GM19099 (cell line): ENCODE data around the gene ENKD1.

Source experiments
- POLR2A ChIP-seq: IDR thresholded peaks from 3 replicates; pipeline ENCODE4 v1.6.1; 2011; ENCODE audit warnings: low read depth; ENCODE audit not compliant: insufficient read length; ENCODE audit errors: extremely low read depth

The ENKD1 gene

DNA sequence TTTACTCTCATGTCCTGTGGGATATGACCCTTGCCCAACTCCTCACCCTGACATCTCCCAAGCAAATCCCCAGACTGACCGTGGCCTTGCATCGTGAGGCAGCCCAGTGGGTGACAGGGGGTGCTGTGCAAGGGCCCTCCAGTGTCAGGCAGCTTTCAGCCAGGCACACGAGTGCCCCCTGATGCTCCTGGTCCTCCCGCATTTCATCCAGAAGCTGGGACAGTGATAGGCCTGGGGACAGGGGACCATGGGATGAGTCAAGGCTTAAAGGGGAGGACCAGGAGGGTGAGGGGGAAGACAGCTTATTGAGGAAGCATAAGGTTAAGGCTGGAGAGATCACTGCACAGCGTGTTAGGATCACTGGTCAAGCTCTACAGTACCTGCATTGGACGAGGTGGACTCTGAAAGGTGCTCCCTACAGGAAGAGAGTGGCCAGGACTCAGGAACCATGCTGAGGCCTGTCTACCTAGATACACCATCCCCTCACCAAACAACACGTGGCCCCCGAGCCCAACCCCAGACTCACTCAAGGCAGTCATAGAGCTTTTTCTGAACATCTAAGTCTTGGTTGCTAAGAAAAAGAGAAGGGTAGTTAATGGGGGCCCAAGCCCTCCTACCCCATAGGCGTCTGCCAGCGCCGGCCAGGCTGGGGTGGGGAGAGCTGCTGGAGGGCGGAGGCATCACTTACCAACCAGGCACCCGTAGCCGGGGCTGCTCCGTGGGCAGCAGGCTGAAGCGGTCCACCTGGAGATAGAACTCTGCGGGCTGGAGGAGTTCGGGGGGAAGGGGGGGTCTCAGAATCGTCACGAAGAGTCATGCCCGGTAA lies 7.5 kb downstream of the ENKD1 start:
- no peak for TF ChIP-seq POLR2A

DNA sequence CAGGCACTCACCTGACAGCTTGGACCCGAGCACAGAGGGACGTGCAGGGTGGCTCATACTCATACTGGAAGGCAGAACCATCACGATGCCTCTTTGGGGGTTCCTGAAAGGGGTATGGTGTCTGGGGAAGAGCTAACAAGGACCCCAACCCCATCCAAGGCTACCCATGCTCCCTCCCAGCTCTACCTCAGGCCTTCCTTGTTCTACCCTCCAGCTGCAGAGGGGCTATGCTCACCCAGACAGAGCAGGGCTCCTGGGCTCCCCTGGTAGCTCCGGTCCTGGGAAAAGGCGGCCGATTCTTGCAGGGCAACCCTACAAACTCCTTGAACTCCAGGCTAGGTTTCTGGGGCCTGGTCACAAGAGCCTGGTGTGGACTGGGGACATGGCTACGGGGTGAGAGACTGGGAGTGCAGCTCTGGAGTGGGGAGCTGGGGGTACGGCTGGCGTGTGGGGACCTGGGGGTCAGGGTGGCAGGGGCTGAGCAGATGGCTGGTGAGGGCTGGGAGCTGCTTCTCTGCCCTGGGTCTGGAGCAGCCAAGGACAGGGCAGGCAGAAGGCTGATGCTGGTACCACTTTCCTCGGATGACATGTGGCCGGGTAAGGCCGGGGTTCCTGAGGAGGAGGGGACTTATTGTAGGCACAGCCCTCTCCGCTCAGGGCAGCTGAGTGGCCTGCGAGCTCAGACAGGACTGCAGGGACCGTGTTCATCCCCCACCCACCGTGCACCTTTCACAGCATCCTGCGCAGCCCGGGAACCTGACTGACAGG lies 8.6 kb downstream of the ENKD1 start:
- TF ChIP-seq POLR2A = no peak

DNA sequence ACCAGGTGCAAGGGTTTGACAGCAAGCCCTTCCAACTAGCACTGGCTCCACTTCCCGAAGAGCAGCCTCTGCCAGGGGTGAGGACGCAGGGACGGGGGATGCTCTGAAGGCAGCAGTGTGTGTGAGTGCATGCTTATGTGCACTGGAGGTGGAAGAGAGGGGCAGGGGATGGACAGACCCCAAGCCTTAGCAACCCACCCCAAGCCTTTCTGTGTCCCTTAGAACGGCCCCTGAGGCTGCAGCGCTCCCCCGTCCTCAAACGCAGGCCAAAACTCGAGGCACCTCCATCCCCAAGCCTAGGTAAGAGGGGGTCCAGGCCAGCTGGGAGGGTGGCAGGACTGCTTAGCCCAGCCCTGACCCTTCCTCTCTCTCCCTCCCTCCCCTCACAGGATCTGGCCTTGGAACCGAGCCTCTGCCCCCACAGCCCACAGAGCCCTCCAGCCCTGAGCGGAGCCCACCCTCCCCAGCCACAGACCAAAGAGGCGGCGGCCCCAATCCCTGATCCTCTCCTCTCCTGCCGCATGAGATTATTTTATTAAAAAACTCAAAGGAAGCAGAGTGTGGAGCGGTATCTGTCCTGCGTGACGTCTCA lies 9.4 kb downstream of the ENKD1 start:
- TF ChIP-seq POLR2A = no peak

DNA sequence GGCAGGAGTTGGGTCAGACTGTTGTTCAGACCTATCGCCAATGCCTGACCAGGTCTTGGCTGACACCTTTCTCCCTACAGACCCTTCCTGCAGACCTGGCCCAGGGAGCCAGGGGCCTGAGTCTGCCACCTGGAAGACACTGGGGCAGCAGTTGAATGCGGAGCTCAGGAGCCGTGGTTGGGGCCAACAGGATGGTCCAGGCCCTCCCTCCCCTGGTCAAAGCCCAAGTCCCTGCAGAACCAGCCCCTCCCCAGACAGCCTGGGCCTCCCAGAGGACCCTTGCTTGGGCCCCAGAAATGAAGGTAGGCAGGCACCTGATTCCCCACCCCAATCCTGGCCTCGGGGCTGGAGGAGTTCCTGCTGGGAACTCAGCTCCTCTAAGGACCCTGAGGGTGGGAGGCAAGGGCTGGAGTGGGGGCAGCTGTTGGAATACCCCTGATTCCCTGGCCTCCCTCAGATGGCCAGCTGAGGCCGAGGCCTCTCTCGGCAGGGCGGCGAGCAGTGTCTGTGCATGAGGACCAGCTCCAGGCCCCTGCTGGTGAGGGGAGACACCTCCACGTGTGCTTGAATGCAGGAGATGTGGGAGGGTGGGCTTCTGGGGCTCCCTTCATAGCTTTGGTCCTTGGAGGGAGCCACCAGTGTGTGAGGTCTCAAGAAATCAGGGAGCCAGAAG lies 10.1 kb downstream of the ENKD1 start:
- no peak for TF ChIP-seq POLR2A

DNA sequence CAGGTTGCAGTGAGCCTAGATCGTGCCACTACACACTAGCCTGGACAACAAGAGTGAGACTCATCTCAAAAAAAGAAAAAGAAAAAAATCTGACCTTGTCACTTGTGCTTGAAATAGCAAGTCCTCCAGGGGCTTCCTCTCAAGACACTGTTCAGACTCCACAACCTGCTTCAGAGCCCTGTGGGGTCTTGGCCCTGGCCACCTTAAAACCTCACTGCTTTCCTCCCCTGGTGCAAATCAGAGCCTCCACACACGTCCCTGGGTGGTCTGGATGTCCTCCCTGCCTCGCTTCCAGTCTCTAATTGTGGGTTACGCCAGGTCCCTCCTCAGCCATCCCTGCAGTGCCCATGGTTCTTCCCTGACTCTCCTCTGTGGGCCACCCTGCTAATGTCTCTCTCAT lies 11.2 kb downstream of the ENKD1 start:
- no peak for TF ChIP-seq POLR2A

DNA sequence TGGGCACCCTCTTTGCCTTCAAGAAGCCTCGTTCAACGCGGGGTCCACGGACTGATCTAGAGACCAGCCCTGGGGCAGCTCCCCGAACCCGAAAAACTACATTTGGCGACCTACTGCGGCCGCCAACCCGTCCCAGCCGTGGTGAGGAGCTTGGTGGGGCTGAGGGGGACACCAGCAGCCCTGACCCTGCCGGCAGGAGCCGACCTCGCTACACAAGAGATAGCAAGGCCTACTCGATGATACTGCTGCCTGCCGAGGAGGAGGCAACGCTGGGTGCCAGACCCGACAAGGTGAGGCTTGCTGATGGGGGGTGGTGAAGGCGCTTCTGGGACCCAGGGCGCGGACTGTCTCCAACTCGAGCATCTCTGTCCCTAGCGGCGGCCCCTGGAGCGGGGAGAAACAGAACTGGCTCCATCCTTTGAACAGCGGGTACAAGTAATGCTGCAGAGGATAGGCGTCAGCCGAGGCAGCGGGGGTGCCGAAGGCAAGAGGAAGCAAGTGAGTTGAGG lies 12.1 kb downstream of the ENKD1 start:
- TF ChIP-seq POLR2A = no peak

DNA sequence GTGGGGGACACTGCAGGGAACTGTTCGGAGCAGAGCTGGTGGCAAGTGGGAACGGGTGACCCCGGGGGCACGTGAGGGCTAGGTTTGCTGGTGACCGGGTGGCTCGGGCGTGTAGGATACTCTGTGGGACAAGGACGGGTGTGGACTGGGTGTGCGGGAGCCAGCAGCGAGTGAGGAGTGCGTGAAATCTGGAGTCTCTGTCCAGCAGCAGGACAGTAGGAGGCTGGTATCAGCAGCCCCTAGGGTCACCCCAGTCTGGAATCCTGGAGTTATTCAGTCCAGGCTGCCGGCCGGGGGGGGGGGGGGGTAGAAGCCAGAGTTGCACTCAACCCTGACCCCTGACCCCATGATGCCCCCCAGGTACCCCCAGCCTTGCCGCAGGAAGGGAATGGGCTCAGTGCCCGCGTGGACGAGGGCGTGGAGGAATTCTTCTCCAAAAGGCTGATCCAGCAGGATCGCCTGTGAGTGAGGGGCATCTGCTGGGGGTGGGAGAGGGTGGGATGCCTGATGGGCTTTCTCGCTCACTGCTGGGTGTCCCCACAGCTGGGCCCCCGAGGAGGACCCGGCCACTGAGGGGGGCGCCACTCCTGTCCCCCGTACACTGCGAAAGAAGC lies 12.7 kb downstream of the ENKD1 start:
- TF ChIP-seq POLR2A = no peak

DNA sequence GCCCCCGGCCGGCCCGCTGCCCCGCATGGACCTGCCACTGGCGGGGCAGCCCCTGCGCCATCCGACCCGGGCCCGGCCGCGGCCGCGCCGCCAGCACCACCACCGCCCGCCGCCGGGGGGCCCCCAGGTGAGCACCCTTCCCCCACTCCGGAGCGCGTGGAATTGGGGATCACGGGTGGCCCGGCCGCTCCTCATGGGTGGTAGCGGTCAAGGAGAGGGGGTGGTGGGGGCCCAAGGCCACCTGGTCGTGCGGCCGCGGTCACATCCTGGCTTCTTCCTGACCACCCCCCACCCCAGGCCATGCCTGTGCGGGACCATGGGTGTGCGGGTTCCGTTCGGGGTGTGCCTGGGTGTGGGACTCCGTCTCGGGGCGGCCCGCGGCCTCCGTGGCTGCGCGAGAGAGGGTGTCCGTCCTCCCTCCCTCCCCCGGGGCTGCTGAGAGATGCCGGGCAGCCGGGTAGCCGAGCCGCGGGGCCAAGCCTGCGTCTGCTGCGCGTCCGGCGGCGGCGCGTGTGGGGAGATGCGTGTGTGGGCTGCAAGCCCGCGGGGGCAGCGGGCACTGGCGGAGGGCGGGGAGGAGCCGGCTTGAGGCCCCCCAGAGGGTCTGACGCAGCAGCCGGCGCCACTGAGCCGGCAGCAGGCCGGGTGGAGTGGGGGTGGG lies 13.3 kb downstream of the ENKD1 start:
- no peak for TF ChIP-seq POLR2A

DNA sequence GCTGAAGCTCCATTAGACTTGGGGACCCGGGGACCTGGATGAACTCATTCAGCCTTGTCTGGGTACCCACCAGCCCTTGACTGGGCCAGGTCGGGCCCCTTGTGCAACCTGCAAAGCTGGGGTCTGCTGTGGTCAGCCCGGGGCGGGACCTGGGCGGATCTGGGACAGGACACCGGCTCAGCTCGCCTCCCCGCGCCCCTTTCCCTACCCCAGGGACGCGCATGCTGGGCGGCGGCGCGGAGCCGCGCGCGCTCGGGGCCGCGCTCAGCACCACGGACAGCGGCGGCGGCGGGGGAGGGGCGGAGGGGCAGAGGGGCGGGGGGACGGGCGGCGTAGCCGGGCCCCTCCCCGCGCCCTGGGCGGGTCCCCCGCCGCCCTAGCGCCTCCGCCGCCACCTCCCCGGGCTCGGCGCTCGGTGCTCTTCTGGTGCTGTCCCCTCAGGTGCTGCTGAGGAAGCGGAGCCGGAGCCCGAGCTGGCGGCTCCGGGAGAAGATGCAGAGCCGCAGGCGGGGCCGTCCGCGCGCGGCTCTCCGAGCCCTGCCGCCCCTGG lies 13.9 kb downstream of the ENKD1 start:
- no peak for TF ChIP-seq POLR2A

DNA sequence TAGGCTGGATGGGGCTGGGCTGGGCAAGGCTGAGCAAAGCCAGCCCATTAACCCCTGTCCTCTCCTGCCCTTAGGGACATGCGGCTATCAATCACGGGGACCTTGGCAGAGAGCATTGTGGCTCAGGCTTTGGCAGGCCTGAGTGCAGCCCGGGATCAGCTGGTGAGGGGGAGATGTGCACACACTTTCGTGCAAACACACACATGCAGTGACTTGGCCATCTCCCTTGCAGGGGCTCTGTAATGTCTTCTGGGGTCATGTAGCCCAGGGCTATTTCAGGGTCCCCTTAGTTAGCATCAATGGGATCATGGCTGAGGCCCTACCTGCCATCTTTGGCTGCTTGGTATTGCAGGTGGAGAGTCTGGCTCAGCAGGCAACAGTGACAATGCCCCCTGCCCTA lies 14.7 kb downstream of the ENKD1 start:
- TF ChIP-seq POLR2A = no peak

DNA sequence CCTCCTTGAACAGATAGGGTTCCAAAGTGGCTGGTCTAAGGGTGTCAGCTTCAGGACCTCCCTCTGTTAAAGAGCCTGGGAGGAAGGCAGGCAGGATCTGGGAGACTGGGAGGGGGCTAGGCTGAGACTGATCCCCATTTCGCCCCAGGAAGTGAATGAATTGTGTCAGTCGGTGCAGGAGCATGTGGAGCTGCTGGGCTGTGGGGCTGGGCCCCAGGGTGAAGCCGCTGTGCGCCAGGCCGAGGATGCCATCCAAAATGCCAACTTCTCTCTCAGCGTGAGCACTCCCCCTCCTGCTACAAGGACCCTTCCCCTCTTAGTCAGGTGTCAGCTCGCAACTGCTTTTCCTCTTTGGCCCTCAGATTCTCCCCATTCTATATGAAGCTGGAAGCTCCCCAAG lies 15.5 kb downstream of the ENKD1 start:
- no peak for TF ChIP-seq POLR2A

DNA sequence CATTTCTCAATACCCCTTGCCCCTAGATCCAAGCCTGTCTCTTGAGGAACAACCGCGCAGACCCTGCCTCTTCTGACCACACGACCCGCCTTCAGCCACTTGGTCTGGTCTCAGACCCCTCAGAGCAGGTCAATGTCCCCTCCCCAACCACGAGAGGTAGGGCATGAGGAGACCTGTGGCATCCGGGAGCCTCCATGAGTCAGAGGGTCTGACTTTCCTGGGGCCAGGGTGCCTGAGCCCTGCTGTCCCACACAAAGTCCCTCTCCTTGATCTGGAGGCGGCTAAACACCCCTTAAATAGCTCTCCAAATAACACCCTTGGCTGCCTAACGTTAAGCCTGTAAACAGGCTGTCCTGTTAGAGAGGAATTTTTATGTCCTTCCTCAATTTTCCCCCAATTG lies 16.5 kb downstream of the ENKD1 start:
- no peak for TF ChIP-seq POLR2A

DNA sequence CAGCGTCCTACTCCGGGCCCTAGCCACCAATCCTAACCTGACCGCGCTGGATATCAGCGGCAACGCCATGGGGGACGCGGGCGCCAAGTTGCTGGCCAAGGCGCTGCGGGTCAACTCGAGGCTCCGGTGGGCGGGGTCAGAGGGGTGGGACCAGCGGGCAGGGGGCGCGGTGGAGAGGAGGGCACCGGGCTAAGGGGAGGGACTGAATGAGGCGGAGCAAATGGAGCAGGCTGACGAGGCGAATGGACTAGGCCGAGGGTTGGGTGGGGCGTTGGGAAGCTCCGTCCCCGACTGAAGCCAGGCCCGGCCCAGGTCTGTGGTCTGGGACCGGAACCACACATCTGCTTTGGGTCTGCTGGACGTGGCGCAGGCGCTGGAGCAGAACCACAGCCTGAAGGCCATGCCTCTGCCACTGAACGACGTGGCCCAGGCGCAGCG lies 17.0 kb downstream of the ENKD1 start:
- no peak for TF ChIP-seq POLR2A

DNA sequence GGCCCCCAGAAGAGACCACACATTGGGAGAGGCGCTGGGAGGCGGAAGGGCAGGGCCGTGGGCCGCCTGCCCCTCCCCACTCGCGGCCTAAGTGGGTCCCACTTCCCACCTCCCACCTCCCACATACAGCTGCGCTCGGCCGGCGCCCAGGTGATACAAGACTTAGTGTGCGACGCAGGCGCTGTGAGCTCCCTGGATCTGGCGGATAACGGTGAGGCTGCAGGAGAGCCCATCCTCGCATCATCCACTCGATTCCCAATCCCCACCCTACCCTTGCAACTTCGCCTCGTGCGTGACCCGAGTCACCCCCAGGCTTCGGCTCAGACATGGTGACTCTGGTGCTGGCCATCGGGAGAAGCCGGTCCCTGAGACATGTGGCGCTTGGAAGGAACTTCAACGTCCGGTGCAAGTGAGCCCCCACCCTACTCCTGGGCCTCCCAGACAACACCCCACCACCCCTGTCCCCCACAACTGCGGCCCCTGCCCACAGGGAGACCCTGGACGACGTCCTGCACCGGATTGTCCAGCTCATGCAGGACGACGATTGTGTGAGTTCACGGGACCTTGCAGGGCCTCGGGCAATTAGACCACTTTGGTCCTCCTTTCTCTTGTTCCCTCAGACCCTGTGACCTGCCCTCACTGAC lies 17.7 kb downstream of the ENKD1 start:
- no peak for TF ChIP-seq POLR2A
